Measurements from ENCODE around the gene POC1A.

The POC1A gene

DNA sequence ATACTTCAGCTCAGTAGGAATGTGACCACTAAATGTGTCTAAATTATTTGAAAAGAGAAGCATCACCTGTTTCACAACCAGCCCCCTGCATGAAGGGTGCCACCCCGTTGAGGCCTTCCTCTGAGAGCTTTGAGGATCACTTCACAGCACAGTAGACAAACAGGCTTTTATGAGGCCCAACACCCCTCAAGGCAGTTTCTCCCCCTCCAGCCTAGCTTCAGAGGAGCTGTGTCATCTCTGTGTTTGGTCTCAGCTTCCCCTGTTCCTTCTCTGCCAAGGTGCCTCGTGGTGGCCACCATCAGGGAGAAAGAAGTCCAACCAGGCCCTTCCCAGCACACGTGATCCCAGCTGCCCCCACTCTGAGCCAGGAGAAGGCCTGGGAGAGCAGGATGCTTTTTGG lies 76.3 kb downstream of the POC1A start:
- H3K9me3 ChIP-seq (ENCODE audit: insufficient read depth, low read length) = no peaks in the 10 kb centered on the region
- peaks cover 36% of the 10 kb centered on the region for H3K36me3 ChIP-seq (ENCODE audit: insufficient read depth, insufficient read length, low read length)
- no peak for DNase-seq (ENCODE audit: low read depth, low spot score)
- H3K4me1 ChIP-seq (ENCODE audit: insufficient read depth, insufficient read length) = peaks cover 8% of the 10 kb centered on the region
- no peak overlapping the region for H3K4me3 ChIP-seq (ENCODE audit: insufficient read length, low read depth)
- TF ChIP-seq ZNF274 (IDR thresholded peaks at IDR 0.05; ENCODE audit: low read depth, low read length) = no peak
- TF ChIP-seq SUZ12 (IDR thresholded peaks at IDR 0.05; ENCODE audit: extremely low read depth, insufficient read depth, insufficient read length) = no peak
- no peak for TF ChIP-seq YY1 (IDR thresholded peaks at IDR 0.05; ENCODE audit: insufficient read depth, insufficient read length)
- H3K9ac ChIP-seq (ENCODE audit: insufficient read length, low read depth) = no peak overlapping the region
- H3K27me3 ChIP-seq (ENCODE audit: insufficient read depth, insufficient read length) = no peaks in the 10 kb centered on the region

DNA sequence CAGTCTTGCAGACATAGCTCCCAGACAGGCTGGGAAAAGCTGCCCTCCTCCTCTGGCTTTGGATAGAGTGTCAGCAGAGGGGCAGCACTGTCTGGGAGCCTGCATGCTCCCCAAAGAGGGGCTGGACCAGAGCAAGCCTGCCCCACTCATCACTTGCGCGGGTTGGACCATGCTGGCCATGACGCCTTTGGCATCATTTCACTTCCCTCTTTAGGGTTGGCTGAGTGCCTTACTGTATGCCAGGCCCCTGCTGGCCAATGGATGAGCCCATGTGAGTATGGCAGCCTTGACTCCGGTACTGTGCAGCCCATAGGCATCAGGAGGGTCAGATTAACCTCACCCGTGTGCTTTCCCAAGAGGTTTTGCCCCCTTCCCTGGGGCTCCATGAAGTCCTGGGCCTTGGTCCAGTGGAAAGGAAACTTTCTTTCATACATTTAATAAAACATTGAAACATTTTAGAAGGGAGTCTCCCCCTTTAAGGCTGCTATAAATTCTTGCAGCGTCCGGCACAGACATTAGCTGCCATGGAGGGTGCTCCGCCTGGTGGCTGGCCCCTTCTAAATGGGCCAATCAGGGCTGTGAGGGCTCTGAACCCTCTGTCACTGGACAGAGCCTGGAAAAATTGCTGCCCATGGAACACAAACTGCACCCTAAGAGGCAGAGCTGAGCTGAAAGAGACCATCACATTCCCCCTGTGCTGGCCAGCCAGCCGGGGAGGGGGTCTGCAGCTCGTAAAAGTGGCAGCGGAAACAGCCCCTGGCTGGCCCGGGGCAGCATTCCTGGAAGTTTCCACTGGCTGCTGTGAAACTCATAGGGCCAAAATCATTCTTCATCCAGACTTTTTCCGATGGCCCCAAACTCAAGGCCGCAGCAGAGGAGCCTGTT lies 77.1 kb downstream of the POC1A start:
- no peak for TF ChIP-seq YY1 (IDR thresholded peaks at IDR 0.05; ENCODE audit: insufficient read depth, insufficient read length)
- TF ChIP-seq ZNF274 (IDR thresholded peaks at IDR 0.05; ENCODE audit: low read depth, low read length) = no peak
- no peak for TF ChIP-seq SUZ12 (IDR thresholded peaks at IDR 0.05; ENCODE audit: extremely low read depth, insufficient read depth, insufficient read length)
- DNase-seq (ENCODE audit: low read depth, low spot score) = no peak
- H3K36me3 ChIP-seq (ENCODE audit: insufficient read depth, insufficient read length, low read length) = peaks cover 36% of the 10 kb centered on the region
- no peak overlapping the region for H3K9ac ChIP-seq (ENCODE audit: insufficient read length, low read depth)
- H3K4me3 ChIP-seq (ENCODE audit: insufficient read length, low read depth) = no peak overlapping the region
- H3K27me3 ChIP-seq (ENCODE audit: insufficient read depth, insufficient read length) = no peaks in the 10 kb centered on the region
- no peaks in the 10 kb centered on the region for H3K9me3 ChIP-seq (ENCODE audit: insufficient read depth, low read length)
- H3K4me1 ChIP-seq (ENCODE audit: insufficient read depth, insufficient read length) = peaks cover 13% of the 10 kb centered on the region

DNA sequence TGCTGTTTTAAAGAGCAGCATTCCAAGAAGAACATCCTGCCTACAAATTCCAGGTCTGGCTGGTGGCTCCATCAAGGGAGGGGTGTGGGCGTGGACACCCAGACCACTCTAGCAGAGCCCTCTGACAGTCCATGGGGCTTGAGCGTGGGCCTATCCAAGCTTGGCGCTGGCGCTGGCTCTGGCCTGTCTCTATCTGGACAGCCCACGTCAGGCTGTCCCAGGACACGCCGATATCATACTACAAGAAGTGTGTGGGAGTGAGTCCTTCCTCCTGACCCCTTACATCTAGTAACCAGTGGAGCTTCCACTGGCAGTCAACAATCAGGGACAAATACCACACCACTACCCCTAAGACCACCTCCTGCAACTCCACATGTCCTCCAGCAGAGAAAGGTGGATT lies 80.7 kb downstream of the POC1A start:
- DNase-seq (ENCODE audit: low read depth, low spot score) = no peak
- no peak for TF ChIP-seq SUZ12 (IDR thresholded peaks at IDR 0.05; ENCODE audit: extremely low read depth, insufficient read depth, insufficient read length)
- no peak for TF ChIP-seq YY1 (IDR thresholded peaks at IDR 0.05; ENCODE audit: insufficient read depth, insufficient read length)
- TF ChIP-seq ZNF274 (IDR thresholded peaks at IDR 0.05; ENCODE audit: low read depth, low read length) = no peak
- H3K4me1 ChIP-seq (ENCODE audit: insufficient read depth, insufficient read length) = peaks cover 14% of the 10 kb centered on the region
- no peaks in the 10 kb centered on the region for H3K9me3 ChIP-seq (ENCODE audit: insufficient read depth, low read length)
- peaks cover 31% of the 10 kb centered on the region for H3K36me3 ChIP-seq (ENCODE audit: insufficient read depth, insufficient read length, low read length)
- no peak overlapping the region for H3K4me3 ChIP-seq (ENCODE audit: insufficient read length, low read depth)
- no peak overlapping the region for H3K9ac ChIP-seq (ENCODE audit: insufficient read length, low read depth)
- no peaks in the 10 kb centered on the region for H3K27me3 ChIP-seq (ENCODE audit: insufficient read depth, insufficient read length)

DNA sequence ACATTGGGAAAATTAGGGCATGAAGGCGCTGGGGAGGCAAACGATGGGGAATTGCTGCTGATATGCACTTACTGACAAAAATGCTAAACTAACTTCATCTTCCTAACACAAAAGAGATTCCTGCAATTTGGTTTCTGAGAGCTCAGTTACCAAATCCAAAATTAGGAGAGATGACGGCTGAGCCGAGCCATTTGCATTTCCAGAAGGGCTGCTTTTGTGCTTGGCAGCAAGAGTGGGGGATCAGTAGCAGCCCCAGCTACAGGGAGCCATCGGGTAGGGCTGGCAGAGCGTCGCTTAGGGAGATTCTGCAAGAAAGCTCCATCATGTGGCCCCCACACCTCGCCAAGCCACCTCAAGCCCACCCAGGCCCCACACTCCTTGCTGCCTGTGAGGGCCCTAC lies 81.8 kb downstream of the POC1A start:
- peaks cover 18% of the 10 kb centered on the region for H3K4me1 ChIP-seq (ENCODE audit: insufficient read depth, insufficient read length)
- no peaks in the 10 kb centered on the region for H3K9me3 ChIP-seq (ENCODE audit: insufficient read depth, low read length)
- no peak overlapping the region for H3K4me3 ChIP-seq (ENCODE audit: insufficient read length, low read depth)
- H3K9ac ChIP-seq (ENCODE audit: insufficient read length, low read depth) = no peak overlapping the region
- H3K27me3 ChIP-seq (ENCODE audit: insufficient read depth, insufficient read length) = no peaks in the 10 kb centered on the region
- H3K36me3 ChIP-seq (ENCODE audit: insufficient read depth, insufficient read length, low read length) = peaks cover 31% of the 10 kb centered on the region
- no peak for TF ChIP-seq ZNF274 (IDR thresholded peaks at IDR 0.05; ENCODE audit: low read depth, low read length)
- TF ChIP-seq YY1 (IDR thresholded peaks at IDR 0.05; ENCODE audit: insufficient read depth, insufficient read length) = no peak
- TF ChIP-seq SUZ12 (IDR thresholded peaks at IDR 0.05; ENCODE audit: extremely low read depth, insufficient read depth, insufficient read length) = no peak
- DNase-seq (ENCODE audit: low read depth, low spot score) = no peak

DNA sequence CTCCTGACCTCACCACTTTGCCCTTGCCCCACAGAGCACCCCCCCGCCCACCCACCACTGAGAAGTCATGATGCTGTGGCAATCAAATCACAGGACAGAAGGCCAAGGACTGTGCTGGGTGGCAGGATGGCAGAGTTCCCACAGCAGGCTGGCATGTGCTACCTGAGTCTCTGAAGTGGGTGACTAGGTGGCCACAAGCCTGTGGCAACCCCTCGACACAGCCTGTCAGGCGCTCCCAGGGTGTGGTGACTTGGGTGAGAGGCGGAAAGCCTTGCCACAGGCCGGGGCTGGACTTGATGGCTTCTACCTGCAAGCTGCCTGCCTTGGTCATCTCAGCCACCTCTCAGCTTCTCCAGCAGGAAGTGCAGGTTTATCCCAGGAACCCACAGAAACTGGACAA lies 82.2 kb downstream of the POC1A start:
- H3K4me1 ChIP-seq (ENCODE audit: insufficient read depth, insufficient read length) = peaks cover 18% of the 10 kb centered on the region
- no peak overlapping the region for H3K9ac ChIP-seq (ENCODE audit: insufficient read length, low read depth)
- H3K27me3 ChIP-seq (ENCODE audit: insufficient read depth, insufficient read length) = no peaks in the 10 kb centered on the region
- no peak for TF ChIP-seq YY1 (IDR thresholded peaks at IDR 0.05; ENCODE audit: insufficient read depth, insufficient read length)
- no peak for TF ChIP-seq SUZ12 (IDR thresholded peaks at IDR 0.05; ENCODE audit: extremely low read depth, insufficient read depth, insufficient read length)
- TF ChIP-seq ZNF274 (IDR thresholded peaks at IDR 0.05; ENCODE audit: low read depth, low read length) = no peak
- DNase-seq (ENCODE audit: low read depth, low spot score) = no peak
- no peaks in the 10 kb centered on the region for H3K9me3 ChIP-seq (ENCODE audit: insufficient read depth, low read length)
- H3K36me3 ChIP-seq (ENCODE audit: insufficient read depth, insufficient read length, low read length) = peaks cover 31% of the 10 kb centered on the region
- H3K4me3 ChIP-seq (ENCODE audit: insufficient read length, low read depth) = no peak overlapping the region

DNA sequence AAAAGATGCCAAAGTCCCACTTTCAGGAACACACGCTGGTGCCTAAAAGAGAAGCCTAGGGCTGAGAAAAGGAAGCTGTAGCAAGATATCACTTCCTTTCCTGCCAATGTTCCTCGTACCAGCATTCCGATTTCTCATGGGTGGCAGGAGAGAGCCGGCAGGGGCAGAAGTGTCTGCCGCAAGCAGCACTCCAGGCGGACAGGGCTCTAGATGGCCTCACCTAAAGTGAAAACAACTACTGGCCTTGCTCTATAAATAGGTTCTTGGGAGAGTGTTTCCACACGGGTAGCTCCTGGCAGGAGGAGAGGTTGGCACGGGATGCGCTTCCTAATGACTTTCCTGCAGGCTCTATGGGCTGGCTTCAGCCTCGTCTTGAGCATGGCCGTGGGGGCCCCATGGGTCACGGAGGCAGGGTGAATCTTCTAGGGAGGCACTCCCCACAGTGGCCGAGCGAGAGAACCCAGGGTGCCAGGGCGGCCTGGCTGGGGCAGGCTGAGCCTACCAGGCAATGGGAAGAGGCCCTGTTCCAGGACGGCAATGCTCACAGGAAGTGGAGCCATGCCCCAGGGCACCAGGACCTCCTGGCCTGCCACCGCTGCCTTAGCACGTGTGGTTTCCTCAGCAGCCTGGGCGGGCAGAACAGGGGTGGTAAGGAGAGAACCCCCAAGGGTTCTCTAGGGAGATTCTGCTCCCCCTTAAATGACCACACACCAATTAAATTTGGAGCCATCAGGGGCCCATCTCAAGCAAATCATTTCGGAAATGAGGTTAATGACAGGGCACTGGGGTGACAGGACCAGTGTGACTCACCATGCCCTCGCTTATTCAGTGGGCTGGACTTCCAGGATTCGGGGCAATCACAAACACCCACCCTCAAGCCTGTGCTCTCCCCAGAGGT lies 83.2 kb downstream of the POC1A start:
- Histone ChIP-seq H3K9ac (ENCODE audit: insufficient read length, low read depth) (no peak overlapping the region), H3K4me1 (ENCODE audit: insufficient read depth, insufficient read length) (peaks cover 18% of the 10 kb centered on the region), H3K9me3 (ENCODE audit: insufficient read depth, low read length) (no peaks in the 10 kb centered on the region), H3K4me3 (ENCODE audit: insufficient read length, low read depth) (no peak overlapping the region), H3K36me3 (ENCODE audit: insufficient read depth, insufficient read length, low read length) (peaks cover 27% of the 10 kb centered on the region), H3K27me3 (ENCODE audit: insufficient read depth, insufficient read length) (no peaks in the 10 kb centered on the region)
- no peak for DNase-seq (ENCODE audit: low read depth, low spot score)
- TF ChIP-seq YY1 (IDR thresholded peaks at IDR 0.05; ENCODE audit: insufficient read depth, insufficient read length) (no peak), ZNF274 (IDR thresholded peaks at IDR 0.05; ENCODE audit: low read depth, low read length) (no peak), SUZ12 (IDR thresholded peaks at IDR 0.05; ENCODE audit: extremely low read depth, insufficient read depth, insufficient read length) (no peak)

DNA sequence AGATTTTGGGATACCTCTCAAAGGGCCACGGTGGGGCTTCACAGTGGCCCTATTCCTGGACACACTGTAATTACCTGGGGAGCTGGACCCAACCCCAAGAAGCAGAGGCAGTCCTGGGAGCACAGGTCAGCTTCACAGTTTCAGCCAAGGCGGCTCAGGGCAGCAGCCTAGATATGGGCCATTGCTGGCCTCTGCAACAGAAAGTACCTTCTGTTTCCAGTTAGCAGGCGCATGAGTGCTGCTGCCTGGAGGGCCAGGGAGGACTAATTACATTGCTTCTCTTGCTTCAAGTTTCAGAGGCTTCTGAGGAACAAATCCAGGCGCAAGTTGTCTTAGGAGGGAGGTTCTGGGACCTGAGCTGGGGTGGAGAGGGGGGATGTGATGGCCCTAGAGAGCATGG lies 84.4 kb downstream of the POC1A start:
- no peaks in the 10 kb centered on the region for H3K27me3 ChIP-seq (ENCODE audit: insufficient read depth, insufficient read length)
- peaks cover 16% of the 10 kb centered on the region for H3K36me3 ChIP-seq (ENCODE audit: insufficient read depth, insufficient read length, low read length)
- no peak for DNase-seq (ENCODE audit: low read depth, low spot score)
- no peaks in the 10 kb centered on the region for H3K9me3 ChIP-seq (ENCODE audit: insufficient read depth, low read length)
- peaks cover 20% of the 10 kb centered on the region for H3K4me1 ChIP-seq (ENCODE audit: insufficient read depth, insufficient read length)
- TF ChIP-seq SUZ12 (IDR thresholded peaks at IDR 0.05; ENCODE audit: extremely low read depth, insufficient read depth, insufficient read length) (no peak), YY1 (IDR thresholded peaks at IDR 0.05; ENCODE audit: insufficient read depth, insufficient read length) (no peak), ZNF274 (IDR thresholded peaks at IDR 0.05; ENCODE audit: low read depth, low read length) (no peak)
- no peak overlapping the region for H3K9ac ChIP-seq (ENCODE audit: insufficient read length, low read depth)
- H3K4me3 ChIP-seq (ENCODE audit: insufficient read length, low read depth) = no peak overlapping the region

All from NT2/D1 (cell line).